Adipocyte (in vitro differentiated cells): Measurements from ENCODE around the gene BEST1.
A peak's percentile ranks its signal among the peaks of the same experiment; 100 is the strongest.

Source experiments
- DNase-seq: peaks from one replicate; pipeline ENCODE4 v3.0.0-alpha.2; 2015; ENCODE audit warnings: low read depth
- H3K27me3 ChIP-seq: replicated peaks from 2 replicates; pipeline ENCODE4 v1.7.0; 2013; ENCODE audit warnings: mild to moderate bottlenecking, low read length, moderate library complexity; ENCODE audit not compliant: control insufficient read depth, insufficient read depth
- H3K36me3 ChIP-seq: 2 replicates; pipeline ENCODE4 v1.7.0; 2013; ENCODE audit warnings: low read length, mild to moderate bottlenecking, moderate library complexity; ENCODE audit not compliant: control insufficient read depth, insufficient read depth, severe bottlenecking
- H3K4me1 ChIP-seq: 2 replicates; pipeline ENCODE4 v1.7.0; 2013; ENCODE audit warnings: mild to moderate bottlenecking, low read length, moderate library complexity; ENCODE audit not compliant: control insufficient read depth, insufficient read depth
- H3K4me3 ChIP-seq: 2 replicates; pipeline ENCODE4 v1.7.0; 2013; ENCODE audit warnings: mild to moderate bottlenecking, low read length, moderate library complexity
- H3K9ac ChIP-seq: 2 replicates; pipeline ENCODE4 v1.7.0; 2013; ENCODE audit warnings: mild to moderate bottlenecking, low read length, moderate library complexity
- H3K9me3 ChIP-seq: 2 replicates; pipeline ENCODE4 v1.7.0; 2013; ENCODE audit warnings: mild to moderate bottlenecking, low read length, moderate library complexity; ENCODE audit not compliant: control insufficient read depth

Gene BEST1

GRCh38 chr11:61917334-61918109, 32.6 kb upstream of the BEST1 start, which contains the start of gene RAB3IL1:
Gene RAB3IL1, minus strand, starts transcription at chr11:61917566. Its CDS starts 199 bp downstream, at chr11:61917367.
- peak; percentile 86 for DNase-seq
- Histone ChIP-seq H3K4me1 (peaks cover 18% of the 10 kb centered on the region), H3K4me3 (peak within 1 kb of the TSS; percentile 74), H3K36me3 (no peaks in the 10 kb centered on the region), H3K27me3 (no peaks in the 10 kb centered on the region), H3K9me3 (no peaks in the 10 kb centered on the region), H3K9ac (peak within 1 kb of the TSS; percentile 71)

- no peaks in the 10 kb centered on the region for H3K27me3 ChIP-seq
- peak overlapping the region; percentile 74 for H3K4me3 ChIP-seq
- no peak for DNase-seq
- H3K4me1 ChIP-seq, result peaks cover 26% of the 10 kb centered on the region
- H3K9me3 ChIP-seq, result no peaks in the 10 kb centered on the region
- no peaks in the 10 kb centered on the region for H3K36me3 ChIP-seq
- peak overlapping the region; percentile 71 for H3K9ac ChIP-seq
Measured at GRCh38 chr11:61918251-61918937, 31.8 kb upstream of the BEST1 start.

GRCh38 chr11:61918938-61919704, 31.0 kb upstream of the BEST1 start:
- H3K9ac ChIP-seq, result peak overlapping the region; percentile 9
- H3K4me3 ChIP-seq, result no peak overlapping the region
- no peaks in the 10 kb centered on the region for H3K27me3 ChIP-seq
- H3K4me1 ChIP-seq, result peaks cover 33% of the 10 kb centered on the region
- no peak for DNase-seq
- no peaks in the 10 kb centered on the region for H3K36me3 ChIP-seq
- H3K9me3 ChIP-seq, result no peaks in the 10 kb centered on the region

- Histone ChIP-seq H3K27me3 (no peaks in the 10 kb centered on the region), H3K4me1 (peaks cover 36% of the 10 kb centered on the region), H3K4me3 (no peak overlapping the region), H3K9ac (no peak overlapping the region), H3K36me3 (no peaks in the 10 kb centered on the region), H3K9me3 (no peaks in the 10 kb centered on the region)
- no peak for DNase-seq
Measured at GRCh38 chr11:61919705-61920631, 30.2 kb upstream of the BEST1 start.

- no peak for DNase-seq
- peaks cover 33% of the 10 kb centered on the region for H3K4me1 ChIP-seq
- H3K36me3 ChIP-seq, result no peaks in the 10 kb centered on the region
- H3K4me3 ChIP-seq, result no peak overlapping the region
- H3K9ac ChIP-seq, result no peak overlapping the region
- H3K27me3 ChIP-seq, result no peaks in the 10 kb centered on the region
- no peaks in the 10 kb centered on the region for H3K9me3 ChIP-seq
Measured at GRCh38 chr11:61921446-61921845, 28.7 kb upstream of the BEST1 start.

- H3K4me3 ChIP-seq, result no peak overlapping the region
- H3K4me1 ChIP-seq, result peaks cover 33% of the 10 kb centered on the region
- H3K9ac ChIP-seq, result peak overlapping the region; percentile 74
- H3K9me3 ChIP-seq, result no peaks in the 10 kb centered on the region
- DNase-seq, result peak; percentile 92
- H3K36me3 ChIP-seq, result no peaks in the 10 kb centered on the region
- no peaks in the 10 kb centered on the region for H3K27me3 ChIP-seq
Measured at GRCh38 chr11:61922539-61922938, 27.6 kb upstream of the BEST1 start.

GRCh38 chr11:61923166-61924063, 26.7 kb upstream of the BEST1 start:
- peak; percentile 87 for DNase-seq
- H3K9me3 ChIP-seq, result no peaks in the 10 kb centered on the region
- peak overlapping the region; percentile 74 for H3K9ac ChIP-seq
- peak overlapping the region; percentile 26 for H3K4me3 ChIP-seq
- H3K36me3 ChIP-seq, result no peaks in the 10 kb centered on the region
- H3K27me3 ChIP-seq, result no peaks in the 10 kb centered on the region
- peaks cover 29% of the 10 kb centered on the region for H3K4me1 ChIP-seq

GRCh38 chr11:61924064-61924455, 26.1 kb upstream of the BEST1 start:
- H3K4me1 ChIP-seq, result peaks cover 30% of the 10 kb centered on the region
- no peak for DNase-seq
- H3K9ac ChIP-seq, result peak overlapping the region; percentile 74
- H3K36me3 ChIP-seq, result no peaks in the 10 kb centered on the region
- no peaks in the 10 kb centered on the region for H3K9me3 ChIP-seq
- H3K4me3 ChIP-seq, result peak overlapping the region; percentile 2
- no peaks in the 10 kb centered on the region for H3K27me3 ChIP-seq

GRCh38 chr11:61925736-61926135, 24.4 kb upstream of the BEST1 start:
- H3K9me3 ChIP-seq, result no peaks in the 10 kb centered on the region
- H3K4me1 ChIP-seq, result peaks cover 24% of the 10 kb centered on the region
- H3K27me3 ChIP-seq, result no peaks in the 10 kb centered on the region
- no peak overlapping the region for H3K9ac ChIP-seq
- no peak overlapping the region for H3K4me3 ChIP-seq
- no peaks in the 10 kb centered on the region for H3K36me3 ChIP-seq
- no peak for DNase-seq

GRCh38 chr11:61926235-61926634, 23.9 kb upstream of the BEST1 start:
- DNase-seq, result no peak
- no peaks in the 10 kb centered on the region for H3K27me3 ChIP-seq
- H3K4me1 ChIP-seq, result peaks cover 24% of the 10 kb centered on the region
- H3K36me3 ChIP-seq, result no peaks in the 10 kb centered on the region
- no peaks in the 10 kb centered on the region for H3K9me3 ChIP-seq
- no peak overlapping the region for H3K4me3 ChIP-seq
- no peak overlapping the region for H3K9ac ChIP-seq
